ENCODE measurements around the gene FARSB. TPM values are rescaled to one million over a fixed set of nuclear protein-coding genes. Genes with fewer than 3 reads are reported as not detected.
A peak's percentile ranks its signal among the peaks of the same experiment; 100 is the strongest.

The FARSB gene
- total RNA-seq, 1 experiment from 2014 or later, result 32.9 TPM

DNA sequence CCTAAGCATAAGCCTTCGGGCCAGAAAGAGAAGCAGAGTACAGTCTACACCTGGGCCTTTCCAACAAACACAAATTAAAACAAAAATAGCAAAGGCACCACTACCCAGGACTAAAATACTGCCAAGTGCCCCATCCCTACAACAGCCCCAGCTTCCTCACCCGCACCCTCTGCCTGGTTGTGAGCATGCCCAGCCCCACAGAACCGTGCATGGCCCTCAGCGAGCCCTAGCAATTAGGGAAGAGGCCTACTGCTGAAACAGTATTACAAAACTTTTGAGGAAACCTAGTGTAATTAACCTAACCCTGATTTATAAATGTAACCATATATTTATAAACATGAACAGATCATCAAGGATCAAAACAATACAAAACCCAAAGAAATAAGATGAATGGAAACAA is 44.2 kb downstream of the FARSB start:
- no TSS peak for BruUV-seq (replicated peaks)

GRCh38 chr2:222610746-222611145 is 45.1 kb downstream of the FARSB start:
- intact Hi-C loops (cut with micrococcal nuclease), result loop anchor here (10.0 kb wide), 1 partner anchor 556 kb away; no protein-coding TSS in a partner anchor
- Histone ChIP-seq H3K27ac (ENCODE audit: low read length) (no peak overlapping the region), H3K36me3 (ENCODE audit: low read depth, low read length) (peaks cover 57% of the 10 kb centered on the region), H3K9ac (ENCODE audit: low read length) (no peak overlapping the region), H3K4me1 (ENCODE audit: insufficient read depth, low read length) (no peaks in the 10 kb centered on the region), H3K79me2 (ENCODE audit: low read length) (no peaks in the 10 kb centered on the region), H4K20me1 (ENCODE audit: low read length) (no peaks in the 10 kb centered on the region), H3K9me3 (ENCODE audit: low read length) (no peaks in the 10 kb centered on the region), H2AFZ (ENCODE audit: low read length) (no peak overlapping the region), H3F3A (ENCODE audit: low read length, unreplicated experiment) (no peaks in the 10 kb centered on the region), H3K4me2 (ENCODE audit: low read length) (no peak overlapping the region), H3K27me3 (ENCODE audit: low read length) (no peaks in the 10 kb centered on the region), H3K4me3 (ENCODE audit: low read length) (no peak overlapping the region), H3K9me2 (replicated peaks; ENCODE audit: low read length) (no peaks in the 10 kb centered on the region)
- BruUV-seq (replicated peaks), result no TSS peak
- TF ChIP-seq, protein P1, sequence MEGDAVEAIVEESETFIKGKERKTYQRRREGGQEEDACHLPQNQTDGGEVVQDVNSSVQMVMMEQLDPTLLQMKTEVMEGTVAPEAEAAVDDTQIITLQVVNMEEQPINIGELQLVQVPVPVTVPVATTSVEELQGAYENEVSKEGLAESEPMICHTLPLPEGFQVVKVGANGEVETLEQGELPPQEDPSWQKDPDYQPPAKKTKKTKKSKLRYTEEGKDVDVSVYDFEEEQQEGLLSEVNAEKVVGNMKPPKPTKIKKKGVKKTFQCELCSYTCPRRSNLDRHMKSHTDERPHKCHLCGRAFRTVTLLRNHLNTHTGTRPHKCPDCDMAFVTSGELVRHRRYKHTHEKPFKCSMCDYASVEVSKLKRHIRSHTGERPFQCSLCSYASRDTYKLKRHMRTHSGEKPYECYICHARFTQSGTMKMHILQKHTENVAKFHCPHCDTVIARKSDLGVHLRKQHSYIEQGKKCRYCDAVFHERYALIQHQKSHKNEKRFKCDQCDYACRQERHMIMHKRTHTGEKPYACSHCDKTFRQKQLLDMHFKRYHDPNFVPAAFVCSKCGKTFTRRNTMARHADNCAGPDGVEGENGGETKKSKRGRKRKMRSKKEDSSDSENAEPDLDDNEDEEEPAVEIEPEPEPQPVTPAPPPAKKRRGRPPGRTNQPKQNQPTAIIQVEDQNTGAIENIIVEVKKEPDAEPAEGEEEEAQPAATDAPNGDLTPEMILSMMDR (conservative IDR thresholded peaks at IDR 0.05; ENCODE audit: low read depth, low read length), result 0 out of 2 replicates have a peak, but pooled peaks have one; percentile 24
- TF ChIP-seq EZH2phosphoT487 (IDR thresholded peaks at IDR 0.05; ENCODE audit: borderline replicate concordance, low read length) (no peak), EZH2 (IDR thresholded peaks at IDR 0.05; ENCODE audit: low read length, unreplicated experiment) (no peak)
- ATAC-seq, result peak; percentile 45
- DNase-seq, result no peak
- CTCF ChIA-PET, result interaction anchor here (1.2 kb wide), 1 partner anchor 292 kb away, joined by 7 read pairs; no protein-coding TSS in a partner anchor
- POLR2A ChIA-PET (ENCODE audit: unreplicated experiment), result no interaction called here

More for the DNA sequence above, 44.2 kb downstream of the FARSB start:
- no peaks in the 10 kb centered on the region for H3K9me2 ChIP-seq (replicated peaks; ENCODE audit: low read length)
- no peak overlapping the region for H3K27ac ChIP-seq (ENCODE audit: low read length)
- ATAC-seq, result no peak
- no peaks in the 10 kb centered on the region for H3K79me2 ChIP-seq (ENCODE audit: low read length)
- ChIA-PET POLR2A (ENCODE audit: unreplicated experiment) (no interaction called here), CTCF (no interaction called here)
- H3K9ac ChIP-seq (ENCODE audit: low read length), result no peak overlapping the region
- peaks cover 57% of the 10 kb centered on the region for H3K36me3 ChIP-seq (ENCODE audit: low read depth, low read length)
- no peaks in the 10 kb centered on the region for H3F3A ChIP-seq (ENCODE audit: low read length, unreplicated experiment)
- H4K20me1 ChIP-seq (ENCODE audit: low read length), result no peaks in the 10 kb centered on the region
- DNase-seq, result no peak
- TF ChIP-seq, protein P1 (conservative IDR thresholded peaks at IDR 0.05; ENCODE audit: low read depth, low read length), result no peak
- TF ChIP-seq EZH2 (IDR thresholded peaks at IDR 0.05; ENCODE audit: low read length, unreplicated experiment), result no peak
- no peak for TF ChIP-seq EZH2phosphoT487 (IDR thresholded peaks at IDR 0.05; ENCODE audit: borderline replicate concordance, low read length)
- no peak overlapping the region for H3K4me2 ChIP-seq (ENCODE audit: low read length)
- no peaks in the 10 kb centered on the region for H3K27me3 ChIP-seq (ENCODE audit: low read length)
- intact Hi-C loops (cut with micrococcal nuclease), result loop anchor here (10.0 kb wide), 1 partner anchor 557 kb away; no protein-coding TSS in a partner anchor
- H3K4me3 ChIP-seq (ENCODE audit: low read length), result no peak overlapping the region
- H3K4me1 ChIP-seq (ENCODE audit: insufficient read depth, low read length), result no peaks in the 10 kb centered on the region
- H2AFZ ChIP-seq (ENCODE audit: low read length), result no peak overlapping the region
- no peaks in the 10 kb centered on the region for H3K9me3 ChIP-seq (ENCODE audit: low read length)

GRCh38 chr2:222609381-222609780 is 46.5 kb downstream of the FARSB start:
- intact Hi-C loops (cut with micrococcal nuclease), result no loop called here
- DNase-seq, result no peak
- H3K4me2 ChIP-seq (ENCODE audit: low read length), result no peak overlapping the region
- TF ChIP-seq, protein P1 (conservative IDR thresholded peaks at IDR 0.05; ENCODE audit: low read depth, low read length), result no peak
- TF ChIP-seq EZH2phosphoT487 (IDR thresholded peaks at IDR 0.05; ENCODE audit: borderline replicate concordance, low read length), result no peak
- H3K27ac ChIP-seq (ENCODE audit: low read length), result no peak overlapping the region
- no peaks in the 10 kb centered on the region for H3K79me2 ChIP-seq (ENCODE audit: low read length)
- peaks cover 54% of the 10 kb centered on the region for H3K36me3 ChIP-seq (ENCODE audit: low read depth, low read length)
- H3F3A ChIP-seq (ENCODE audit: low read length, unreplicated experiment), result no peaks in the 10 kb centered on the region
- H4K20me1 ChIP-seq (ENCODE audit: low read length), result no peaks in the 10 kb centered on the region
- no peaks in the 10 kb centered on the region for H3K27me3 ChIP-seq (ENCODE audit: low read length)
- no peak for ATAC-seq
- H2AFZ ChIP-seq (ENCODE audit: low read length), result no peak overlapping the region
- H3K9me3 ChIP-seq (ENCODE audit: low read length), result no peaks in the 10 kb centered on the region
- ChIA-PET CTCF (no interaction called here), POLR2A (ENCODE audit: unreplicated experiment) (interaction anchor here (0.5 kb wide), 1 partner anchor 31 kb away, joined by 3 read pairs; no protein-coding TSS in a partner anchor)
- H3K9ac ChIP-seq (ENCODE audit: low read length), result no peak overlapping the region
- no peak overlapping the region for H3K4me3 ChIP-seq (ENCODE audit: low read length)
- no peaks in the 10 kb centered on the region for H3K4me1 ChIP-seq (ENCODE audit: insufficient read depth, low read length)
- H3K9me2 ChIP-seq (replicated peaks; ENCODE audit: low read length), result no peaks in the 10 kb centered on the region
- no TSS peak for BruUV-seq (replicated peaks)
